ENCODE data around the gene UBE2O.
"Not testable (repeated sequence)": the region's sequence is repeated elsewhere in the genome, so short reads cannot be mapped to it uniquely, and the experiment has no call there.

The UBE2O gene

GRCh38 chr17:76366247-76366646, 86.7 kb downstream of the UBE2O start:
- DNase-seq = no peak

GRCh38 chr17:76365256-76365903, 87.6 kb downstream of the UBE2O start:
- DNase-seq = no peak

GRCh38 chr17:76363107-76363842, 89.7 kb downstream of the UBE2O start:
- DNase-seq = no peak

GRCh38 chr17:76360461-76360860, 92.5 kb downstream of the UBE2O start:
- DNase-seq = no peak

GRCh38 chr17:76359776-76360175, 93.2 kb downstream of the UBE2O start:
- not testable (repeated sequence) for DNase-seq

- no peak for DNase-seq
Measured at GRCh38 chr17:76359375-76359774, 93.6 kb downstream of the UBE2O start.

- no peak for DNase-seq
Measured at GRCh38 chr17:76357597-76358158, 95.3 kb downstream of the UBE2O start.

- DNase-seq = no peak
Measured at GRCh38 chr17:76356803-76357456, 96.0 kb downstream of the UBE2O start.

- no peak for DNase-seq
Measured at GRCh38 chr17:76354747-76355310, 98.1 kb downstream of the UBE2O start.

GRCh38 chr17:76354317-76354729, 98.6 kb downstream of the UBE2O start:
- no peak for DNase-seq

GRCh38 chr17:76353599-76354316, 99.2 kb downstream of the UBE2O start, which contains the start of gene PRPSAP1:
TSS of gene PRPSAP1 (minus strand) at chr17:76353916. CDS start at chr17:76353703, 213 bp downstream.
- peak; percentile 91 for DNase-seq

- DNase-seq = no peak
Measured at GRCh38 chr17:76353004-76353598, 99.9 kb downstream of the UBE2O start.

GRCh38 chr17:76351526-76352071, 101.4 kb downstream of the UBE2O start:
- DNase-seq = no peak

- DNase-seq = no peak
Measured at GRCh38 chr17:76350463-76350862, 102.5 kb downstream of the UBE2O start.

- not testable (repeated sequence) for DNase-seq
Measured at GRCh38 chr17:76346936-76347335, 106.0 kb downstream of the UBE2O start.

GRCh38 chr17:76345377-76345974, 107.5 kb downstream of the UBE2O start:
- no peak for DNase-seq

GRCh38 chr17:76343106-76343505, 109.8 kb downstream of the UBE2O start:
- DNase-seq = no peak

GRCh38 chr17:76341301-76341700, 111.7 kb downstream of the UBE2O start:
- no peak for DNase-seq

Measured in DMS 273 treated with DMSO at 0.1 percent for 48 hours (cell line).